Measurements from ENCODE around the gene HIPK2.

The HIPK2 gene

GRCh38 chr7:139783647-139784385 is 6.0 kb upstream of the HIPK2 start:
- no peak for DNase-seq (ENCODE audit: low read depth, low spot score)

GRCh38 chr7:139782932-139783331 is 5.1 kb upstream of the HIPK2 start:
- DNase-seq (ENCODE audit: low read depth, low spot score): no peak

GRCh38 chr7:139777133-139777891 is 486 bp downstream of the HIPK2 start:
- DNase-seq (ENCODE audit: low read depth, low spot score): no peak

GRCh38 chr7:139776486-139777132 is 1.2 kb downstream of the HIPK2 start:
- no peak for DNase-seq (ENCODE audit: low read depth, low spot score)

- no peak for DNase-seq (ENCODE audit: low read depth, low spot score)
Observed at GRCh38 chr7:139775829-139776266, 1.9 kb downstream of the HIPK2 start.

- no peak for DNase-seq (ENCODE audit: low read depth, low spot score)
Observed at GRCh38 chr7:139774376-139774775, 3.4 kb downstream of the HIPK2 start.

GRCh38 chr7:139773371-139773770 is 4.4 kb downstream of the HIPK2 start:
- DNase-seq (ENCODE audit: low read depth, low spot score): no peak

GRCh38 chr7:139772873-139773272 is 4.9 kb downstream of the HIPK2 start:
- no peak for DNase-seq (ENCODE audit: low read depth, low spot score)

- DNase-seq (ENCODE audit: low read depth, low spot score): no peak
Observed at GRCh38 chr7:139772115-139772514, 5.7 kb downstream of the HIPK2 start.

GRCh38 chr7:139771001-139771956 is 6.5 kb downstream of the HIPK2 start:
- no peak for DNase-seq (ENCODE audit: low read depth, low spot score)

GRCh38 chr7:139769761-139770160 is 8.0 kb downstream of the HIPK2 start:
- no peak for DNase-seq (ENCODE audit: low read depth, low spot score)

- DNase-seq (ENCODE audit: low read depth, low spot score): no peak
Observed at GRCh38 chr7:139769066-139769465, 8.7 kb downstream of the HIPK2 start.

- no peak for DNase-seq (ENCODE audit: low read depth, low spot score)
Observed at GRCh38 chr7:139768249-139768824, 9.5 kb downstream of the HIPK2 start.

- DNase-seq (ENCODE audit: low read depth, low spot score): no peak
Observed at GRCh38 chr7:139767561-139767982, 10.2 kb downstream of the HIPK2 start.

- no peak for DNase-seq (ENCODE audit: low read depth, low spot score)
Observed at GRCh38 chr7:139765143-139765542, 12.7 kb downstream of the HIPK2 start.

GRCh38 chr7:139763330-139763729 is 14.5 kb downstream of the HIPK2 start:
- no peak for DNase-seq (ENCODE audit: low read depth, low spot score)

- DNase-seq (ENCODE audit: low read depth, low spot score): no peak
Observed at GRCh38 chr7:139762886-139763285, 14.9 kb downstream of the HIPK2 start.

GRCh38 chr7:139758388-139758787 is 19.4 kb downstream of the HIPK2 start:
- DNase-seq (ENCODE audit: low read depth, low spot score): no peak

- DNase-seq (ENCODE audit: low read depth, low spot score): no peak
Observed at GRCh38 chr7:139757968-139758367, 19.8 kb downstream of the HIPK2 start.

- DNase-seq (ENCODE audit: low read depth, low spot score): no peak
Observed at GRCh38 chr7:139753693-139754111, 24.1 kb downstream of the HIPK2 start.
